Ascending aorta (tissue), 2 donors: ENCODE data around the gene MRPL34. TPM values are rescaled to one million over a fixed set of nuclear protein-coding genes. Genes with fewer than 3 reads are reported as not detected.

Source experiments
- DNase-seq, 2 donors: peaks; one replicate each; pipeline ENCODE4 v3.0.0-alpha.2; 2019; ENCODE audit warnings: low spot score in 2 of 2
- H3K27ac ChIP-seq, 2 donors: fragments of 200-600 bp; sonication (generic); one replicate each; pipeline ENCODE4 v1.5.1; 2016 to 2017; ENCODE audit warnings: mild to moderate bottlenecking in 1 of 2
- H3K27me3 ChIP-seq: fragments of 200-600 bp; sonication (generic); one replicate; pipeline ENCODE4 v1.5.1; 2017
- H3K36me3 ChIP-seq, 2 donors: fragments of 200-600 bp; sonication (generic); one replicate each; pipeline ENCODE4 v1.5.1; 2016
- H3K4me1 ChIP-seq, 2 donors: fragments of 200-600 bp; sonication (generic); one replicate each; pipeline ENCODE4 v1.5.1; 2016 to 2017; ENCODE audit warnings: mild to moderate bottlenecking in 1 of 2
- H3K4me3 ChIP-seq, 2 donors: fragments of 200-600 bp; sonication (generic); one replicate each; pipeline ENCODE4 v1.5.1; 2016 to 2017; ENCODE audit warnings: mild to moderate bottlenecking in 1 of 2
- H3K9me3 ChIP-seq, 2 donors: fragments of 200-600 bp; sonication (generic); one replicate each; pipeline ENCODE4 v1.5.1; 2016
- intact Hi-C: fragments of 100-400 bp; cut with DNase I; formaldehyde crosslinking; loops from one replicate; pipeline ENCODE4 v1.15.1; 2023
- total RNA-seq: library from RNA; depleted of rRNA; stranded (reverse); fragments of >200 nt; gene quantifications from one replicate; pipeline ENCODE4 v1.1.0, GENCODE V29; 2016
- TF ChIP-seq, protein P1 (sequence below), 3 experiments: fragments of 200-600 bp in 2 of 3; fragments of 450-650 bp in 1 of 3; sonication (generic) in 2 of 3; IDR thresholded peaks; one replicate each; pipeline ENCODE4 v1.5.1; 2016 to 2019; ENCODE audit warnings: antibody characterized with exemption in 3 of 3, mild to moderate bottlenecking in 1 of 3, moderate library complexity in 1 of 3

MRPL34 gene
- total RNA-seq, 1 donor from 2014 or later, result 98.9 TPM

- intact Hi-C loops, result no loop called here
- no peak overlapping the region for H3K27ac ChIP-seq
- TF ChIP-seq, protein P1, sequence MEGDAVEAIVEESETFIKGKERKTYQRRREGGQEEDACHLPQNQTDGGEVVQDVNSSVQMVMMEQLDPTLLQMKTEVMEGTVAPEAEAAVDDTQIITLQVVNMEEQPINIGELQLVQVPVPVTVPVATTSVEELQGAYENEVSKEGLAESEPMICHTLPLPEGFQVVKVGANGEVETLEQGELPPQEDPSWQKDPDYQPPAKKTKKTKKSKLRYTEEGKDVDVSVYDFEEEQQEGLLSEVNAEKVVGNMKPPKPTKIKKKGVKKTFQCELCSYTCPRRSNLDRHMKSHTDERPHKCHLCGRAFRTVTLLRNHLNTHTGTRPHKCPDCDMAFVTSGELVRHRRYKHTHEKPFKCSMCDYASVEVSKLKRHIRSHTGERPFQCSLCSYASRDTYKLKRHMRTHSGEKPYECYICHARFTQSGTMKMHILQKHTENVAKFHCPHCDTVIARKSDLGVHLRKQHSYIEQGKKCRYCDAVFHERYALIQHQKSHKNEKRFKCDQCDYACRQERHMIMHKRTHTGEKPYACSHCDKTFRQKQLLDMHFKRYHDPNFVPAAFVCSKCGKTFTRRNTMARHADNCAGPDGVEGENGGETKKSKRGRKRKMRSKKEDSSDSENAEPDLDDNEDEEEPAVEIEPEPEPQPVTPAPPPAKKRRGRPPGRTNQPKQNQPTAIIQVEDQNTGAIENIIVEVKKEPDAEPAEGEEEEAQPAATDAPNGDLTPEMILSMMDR (IDR thresholded peaks at IDR 0.05), result no peak
- no peaks in the 10 kb centered on the region for H3K9me3 ChIP-seq
- H3K4me1 ChIP-seq, result peaks cover 11 to 20% of the 10 kb centered on the region in 2 donors
- no peaks in the 10 kb centered on the region for H3K27me3 ChIP-seq
- H3K36me3 ChIP-seq, result peaks cover 29 to 34% of the 10 kb centered on the region in 2 donors
- DNase-seq, result no peak
- H3K4me3 ChIP-seq, result no peak overlapping the region
These were observed 8.4 kb downstream of the MRPL34 start for GRCh38 chr19:17314007-17314593.

DNA sequence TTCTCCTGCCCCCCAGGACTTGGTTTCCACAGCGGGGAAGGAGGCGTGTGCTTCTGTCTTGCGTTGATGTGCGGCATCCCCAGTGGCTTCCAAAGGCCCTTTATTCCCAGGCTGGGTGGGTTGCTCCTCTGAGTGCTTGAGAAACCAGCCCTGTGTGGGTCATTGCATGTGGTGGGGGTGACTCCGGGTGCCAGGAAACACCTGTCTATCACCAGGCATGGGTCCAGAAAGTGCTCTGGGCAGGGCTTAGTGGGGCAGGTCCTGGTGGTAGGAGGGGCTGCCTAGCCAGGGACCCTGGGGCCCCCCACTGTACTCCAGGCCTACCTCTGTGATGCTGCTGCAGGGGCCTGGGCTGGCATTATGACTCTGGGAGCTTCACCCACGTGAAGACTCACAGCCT, 13.3 kb downstream of the MRPL34 start:
- H3K4me1 ChIP-seq, result peaks cover 6 to 9% of the 10 kb centered on the region in 2 donors
- DNase-seq, result no peak
- H3K36me3 ChIP-seq, result peaks cover 56 to 57% of the 10 kb centered on the region in 2 donors
- H3K27ac ChIP-seq, result no peak overlapping the region
- H3K27me3 ChIP-seq, result no peaks in the 10 kb centered on the region
- TF ChIP-seq, protein P1 (IDR thresholded peaks at IDR 0.05), result no peak
- intact Hi-C loops, result no loop called here
- no peaks in the 10 kb centered on the region for H3K9me3 ChIP-seq
- H3K4me3 ChIP-seq, result no peak overlapping the region

DNA sequence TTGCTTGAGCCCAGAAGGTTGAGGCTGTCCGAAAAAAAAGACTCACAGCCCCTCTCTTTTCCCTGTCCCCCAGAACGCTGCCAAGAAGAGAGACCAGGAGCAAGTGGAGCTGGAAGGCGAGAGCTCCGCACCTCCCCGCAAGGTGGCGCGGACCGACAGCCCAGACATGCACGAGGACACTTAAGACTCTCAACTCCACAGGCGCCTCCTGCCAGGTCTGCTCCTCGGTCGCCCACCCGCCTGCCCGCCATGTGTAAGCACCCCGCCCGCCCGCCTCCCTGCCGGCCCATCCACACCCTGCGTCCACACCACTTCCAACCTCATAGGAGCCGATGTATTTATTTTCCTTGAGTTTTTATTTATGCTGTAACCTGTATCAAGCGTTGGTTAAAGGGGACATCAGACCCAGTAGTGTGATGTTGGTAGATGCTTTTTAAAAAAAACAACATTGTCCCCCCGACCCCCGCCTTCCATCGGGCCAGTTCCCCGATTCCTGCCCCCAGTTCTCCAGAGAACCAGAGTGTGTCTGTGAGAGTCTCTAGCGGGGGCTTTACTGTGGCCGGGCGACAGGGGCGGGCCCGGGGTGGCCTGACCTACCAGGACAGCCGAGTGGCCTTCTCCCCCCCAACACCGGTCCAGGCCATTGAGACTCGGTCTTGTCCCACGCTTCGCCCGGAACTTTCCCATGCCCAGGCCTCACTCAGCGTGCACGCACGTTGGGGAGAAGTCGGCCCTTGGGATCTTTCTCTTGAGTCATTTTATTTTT, 14.0 kb downstream of the MRPL34 start:
- H3K4me1 ChIP-seq, result peaks cover 6 to 9% of the 10 kb centered on the region in 2 donors
- H3K4me3 ChIP-seq, result no peak overlapping the region
- peaks cover 49 to 50% of the 10 kb centered on the region in 2 donors for H3K36me3 ChIP-seq
- TF ChIP-seq, protein P1 (IDR thresholded peaks at IDR 0.05), result no peak
- H3K27ac ChIP-seq, result no peak overlapping the region
- H3K27me3 ChIP-seq, result no peaks in the 10 kb centered on the region
- no peak for DNase-seq
- intact Hi-C loops, result no loop called here
- H3K9me3 ChIP-seq, result no peaks in the 10 kb centered on the region

DNA sequence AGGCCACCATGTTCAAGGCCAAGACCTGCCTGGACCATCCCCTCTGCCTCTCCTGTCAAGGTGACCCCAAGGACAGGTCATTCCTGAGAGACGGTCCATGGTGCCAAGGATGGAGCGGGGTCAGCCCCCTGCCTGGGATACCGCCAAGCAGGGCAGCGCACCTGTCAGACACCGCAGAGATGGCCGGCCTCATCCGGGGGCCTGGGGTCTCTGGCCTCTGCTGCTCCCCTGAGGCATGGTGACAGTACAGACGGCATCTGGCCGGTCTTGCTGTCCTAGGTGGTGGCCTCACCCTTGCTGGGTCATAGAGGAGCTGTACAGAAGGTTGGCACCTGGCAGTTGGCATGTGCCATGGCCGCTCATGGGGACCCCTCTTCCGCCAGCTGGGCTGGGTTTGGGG, 14.8 kb downstream of the MRPL34 start:
- Histone ChIP-seq H3K27me3 (no peaks in the 10 kb centered on the region), H3K27ac (no peak overlapping the region), H3K4me3 (no peak overlapping the region), H3K36me3 (peaks cover 43 to 46% of the 10 kb centered on the region in 2 donors), H3K4me1 (peaks cover 6 to 10% of the 10 kb centered on the region in 2 donors), H3K9me3 (no peaks in the 10 kb centered on the region)
- TF ChIP-seq, protein P1 (IDR thresholded peaks at IDR 0.05), result no peak
- intact Hi-C loops, result no loop called here
- DNase-seq, result no peak

- H3K27ac ChIP-seq, result no peak overlapping the region
- DNase-seq, result no peak
- peaks cover 13 to 18% of the 10 kb centered on the region in 2 donors for H3K4me1 ChIP-seq
- H3K9me3 ChIP-seq, result no peaks in the 10 kb centered on the region
- H3K27me3 ChIP-seq, result no peaks in the 10 kb centered on the region
- intact Hi-C loops, result no loop called here
- no peak overlapping the region for H3K4me3 ChIP-seq
- TF ChIP-seq, protein P1 (IDR thresholded peaks at IDR 0.05), result no peak
- H3K36me3 ChIP-seq, result peaks cover 32 to 33% of the 10 kb centered on the region in 2 donors
These were observed 16.2 kb downstream of the MRPL34 start for GRCh38 chr19:17321655-17322489.
